Mesodermal cell (in vitro differentiated cells): ENCODE data around the gene COX18.

Source experiments
- H3K27ac ChIP-seq: 2 replicates; pipeline ENCODE4 v1.7.0; 2013; ENCODE audit warnings: mild to moderate bottlenecking, low read depth, low read length, moderate library complexity; ENCODE audit not compliant: severe bottlenecking
- H3K36me3 ChIP-seq: 2 replicates; pipeline ENCODE4 v1.7.1; 2013; ENCODE audit warnings: mild to moderate bottlenecking, low read length, moderate library complexity; ENCODE audit not compliant: control insufficient read depth, insufficient read depth
- H3K4me1 ChIP-seq: one replicate; pipeline ENCODE4 v1.7.1; 2013; ENCODE audit warnings: mild to moderate bottlenecking, low read length; ENCODE audit not compliant: insufficient read depth, control insufficient read depth, poor library complexity, severe bottlenecking
- H3K4me3 ChIP-seq: 2 replicates; pipeline ENCODE4 v1.7.0; 2013; ENCODE audit warnings: low read length, control low read depth, mild to moderate bottlenecking; ENCODE audit not compliant: insufficient read depth, poor library complexity, severe bottlenecking; ENCODE audit errors: extremely low read depth
- H3K9me3 ChIP-seq: 2 replicates; pipeline ENCODE4 v1.7.1; 2013; ENCODE audit warnings: mild to moderate bottlenecking, low read length, moderate library complexity; ENCODE audit not compliant: control insufficient read depth
- WGBS, 2 experiments: methylation state at CpG; one replicate each; pipeline ENCODE4 v1.1.5; 2013; ENCODE audit warnings: missing lambda C conversion rate in 2 of 2; ENCODE audit not compliant: insufficient coverage in 2 of 2; 5-methylcytosine and 5-hydroxymethylcytosine counted together

COX18 gene

GRCh38 chr4:73086095-73086868, 16.8 kb upstream of the COX18 start:
- H3K4me1 ChIP-seq: no peaks in the 10 kb centered on the region
- 85 to 100% methylated on average over 1 to 2 of the region's 6 CpGs for WGBS, 2 experiments
- H3K27ac ChIP-seq: no peak overlapping the region
- no peaks in the 10 kb centered on the region for H3K9me3 ChIP-seq
- H3K4me3 ChIP-seq: no peak overlapping the region
- H3K36me3 ChIP-seq: peaks cover 61% of the 10 kb centered on the region

DNA sequence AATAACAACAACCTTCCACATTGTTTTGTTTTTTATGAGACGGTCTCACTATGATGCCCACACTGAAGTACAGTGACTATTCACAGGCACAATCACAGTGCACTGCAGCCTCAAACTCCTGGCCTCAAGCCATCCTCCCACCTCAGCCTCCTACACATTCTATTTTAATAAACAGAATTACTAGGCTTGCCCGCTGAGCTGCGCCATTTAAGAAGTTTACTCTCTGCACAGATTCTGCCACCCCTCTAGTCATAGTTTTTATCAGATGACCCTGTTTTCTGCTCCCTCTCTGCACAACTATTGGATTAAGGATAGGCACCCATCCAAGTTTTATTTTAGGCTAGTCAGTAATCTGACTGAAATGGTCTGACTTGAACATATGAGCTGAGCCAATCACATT, 11.3 kb upstream of the COX18 start:
- Histone ChIP-seq H3K9me3 (no peaks in the 10 kb centered on the region), H3K27ac (no peak overlapping the region), H3K4me3 (no peak overlapping the region), H3K36me3 (peaks cover 76% of the 10 kb centered on the region), H3K4me1 (no peaks in the 10 kb centered on the region)
- 97% methylated on average over 3 of the region's 3 CpGs for WGBS, 2 experiments

- no peak overlapping the region for H3K4me3 ChIP-seq
- peaks cover 49% of the 10 kb centered on the region for H3K36me3 ChIP-seq
- no peak overlapping the region for H3K27ac ChIP-seq
- no peaks in the 10 kb centered on the region for H3K4me1 ChIP-seq
- H3K9me3 ChIP-seq: no peaks in the 10 kb centered on the region
- 100% methylated on average over 1 of the region's 3 CpGs for WGBS, 2 experiments
Measured at GRCh38 chr4:73075832-73076231, 6.3 kb upstream of the COX18 start.

DNA sequence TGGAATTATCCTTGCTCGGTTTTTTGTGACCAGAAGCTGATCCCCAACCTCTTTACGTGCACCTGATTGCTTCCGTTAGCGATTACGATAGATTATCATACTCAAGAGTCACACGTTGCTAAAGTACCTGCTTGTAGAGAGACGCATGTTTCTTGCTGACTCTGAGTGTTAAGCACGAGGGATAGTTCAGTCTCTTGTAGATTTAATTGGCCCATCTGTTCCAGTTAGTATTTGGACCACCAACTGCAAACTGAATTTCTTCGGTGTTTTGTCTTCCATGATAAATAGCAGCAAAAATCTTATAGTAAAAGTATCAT, 516 bp upstream of the COX18 start:
- H3K9me3 ChIP-seq: no peaks in the 10 kb centered on the region
- H3K4me3 ChIP-seq: peak overlapping the region; percentile 77
- H3K36me3 ChIP-seq: peaks cover 22% of the 10 kb centered on the region
- peak overlapping the region; percentile 96 for H3K27ac ChIP-seq
- WGBS, 2 experiments: 33 to 35% methylated on average over 8 of the region's 9 CpGs
- H3K4me1 ChIP-seq: peaks cover 7% of the 10 kb centered on the region

DNA sequence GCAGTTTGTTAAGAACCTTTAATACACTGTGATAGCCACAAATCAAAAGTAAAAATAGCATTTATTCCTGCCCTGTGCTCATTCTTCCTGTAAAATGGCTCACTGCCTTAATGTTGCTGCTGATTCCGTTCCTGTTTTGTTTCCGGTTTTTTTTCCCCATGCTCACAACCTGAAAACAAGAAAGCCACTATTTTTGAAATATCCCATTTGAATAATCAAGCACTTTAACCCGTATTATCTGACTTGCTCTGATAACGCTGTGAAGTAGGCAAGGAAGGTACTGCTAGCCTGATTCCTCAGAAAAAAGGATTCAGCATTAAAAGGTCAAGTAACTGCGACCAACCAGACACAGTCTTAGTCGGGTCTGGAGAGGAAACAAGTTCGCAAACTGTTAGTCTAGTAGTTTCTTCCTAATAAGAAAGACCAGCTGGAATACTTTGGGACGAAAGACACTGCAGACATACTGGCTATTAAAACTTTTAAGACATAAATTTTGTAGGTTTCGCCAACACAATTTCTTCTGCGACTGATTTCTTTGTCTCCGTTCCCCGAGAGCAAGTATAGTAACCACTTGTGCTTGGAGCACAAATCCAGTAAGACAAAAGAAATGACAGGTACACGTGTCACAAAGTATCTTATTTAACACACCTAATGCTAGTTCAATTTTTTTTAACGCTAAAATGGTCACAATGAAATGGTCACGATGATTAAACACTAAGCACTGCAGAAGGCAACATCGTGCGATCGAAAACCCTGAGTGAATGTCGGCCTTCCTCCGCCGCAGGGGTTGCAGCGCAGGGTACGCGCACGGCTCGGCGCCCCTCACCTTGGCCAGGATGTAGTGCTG, 802 bp downstream of the COX18 start:
- Histone ChIP-seq H3K27ac (peak overlapping the region; percentile 96), H3K4me3 (peak overlapping the region; percentile 77), H3K36me3 (peaks cover 28% of the 10 kb centered on the region), H3K9me3 (no peaks in the 10 kb centered on the region), H3K4me1 (peaks cover 7% of the 10 kb centered on the region)
- 2% methylated on average over 24 to 25 of the region's 27 CpGs for WGBS, 2 experiments

DNA sequence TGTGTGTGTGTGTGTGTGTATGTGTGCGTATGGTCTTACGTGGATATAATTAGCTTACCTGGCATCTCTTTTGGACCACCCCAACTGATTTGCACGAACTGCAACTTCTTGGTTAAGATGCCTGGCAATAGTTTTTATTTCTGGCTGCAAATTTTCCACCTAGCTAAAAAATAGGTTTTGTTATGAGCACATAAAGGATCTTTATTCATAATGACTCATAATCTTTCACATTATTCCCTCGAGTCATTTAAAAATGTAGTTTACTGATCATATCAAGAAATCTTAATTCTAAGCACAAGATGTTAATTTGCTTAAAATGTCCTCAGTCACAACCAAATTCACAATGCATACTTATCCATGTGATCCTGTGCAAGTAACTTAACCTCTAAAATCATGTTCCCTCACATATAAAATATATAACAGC, 1.5 kb downstream of the COX18 start:
- Histone ChIP-seq H3K9me3 (no peaks in the 10 kb centered on the region), H3K36me3 (peaks cover 34% of the 10 kb centered on the region), H3K4me1 (peaks cover 7% of the 10 kb centered on the region), H3K27ac (peak overlapping the region; percentile 96), H3K4me3 (peak overlapping the region; percentile 77)
- WGBS, 2 experiments: no CpG with 5 or more reads among the region's 4 CpGs

GRCh38 chr4:73066928-73067327, 2.6 kb downstream of the COX18 start:
- 100% methylated on average over 1 of the region's 2 CpGs; no CpG with 5 or more reads in 1 of the 2 experiments for WGBS, 2 experiments
- peaks cover 7% of the 10 kb centered on the region for H3K4me1 ChIP-seq
- H3K27ac ChIP-seq: no peak overlapping the region
- no peaks in the 10 kb centered on the region for H3K9me3 ChIP-seq
- peaks cover 40% of the 10 kb centered on the region for H3K36me3 ChIP-seq
- H3K4me3 ChIP-seq: no peak overlapping the region

GRCh38 chr4:73066445-73066844, 3.1 kb downstream of the COX18 start:
- H3K4me1 ChIP-seq: peaks cover 7% of the 10 kb centered on the region
- H3K9me3 ChIP-seq: no peaks in the 10 kb centered on the region
- H3K4me3 ChIP-seq: no peak overlapping the region
- H3K36me3 ChIP-seq: peaks cover 41% of the 10 kb centered on the region
- no peak overlapping the region for H3K27ac ChIP-seq
- 94% methylated on average over 2 of the region's 3 CpGs; no CpG with 5 or more reads in 1 of the 2 experiments for WGBS, 2 experiments

DNA sequence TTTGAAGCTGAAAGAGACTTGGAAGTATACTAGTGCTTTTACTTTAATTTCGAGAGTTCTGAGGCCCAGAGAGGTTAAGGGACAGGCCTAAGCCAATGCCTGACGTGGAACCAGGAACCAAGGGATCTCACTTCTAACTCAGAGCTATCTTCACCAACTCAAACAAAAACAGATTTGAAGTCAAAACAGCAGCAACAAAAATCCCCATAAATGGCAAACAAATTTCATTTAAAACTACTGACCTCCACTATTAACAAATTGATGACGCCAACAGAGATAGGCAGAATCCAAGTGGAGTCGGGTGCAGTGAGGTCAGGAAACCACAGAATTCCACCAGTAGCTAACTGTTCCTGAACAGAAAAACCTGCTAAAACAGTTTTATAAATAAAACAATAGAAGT, 5.0 kb downstream of the COX18 start:
- H3K36me3 ChIP-seq: peaks cover 59% of the 10 kb centered on the region
- H3K9me3 ChIP-seq: no peaks in the 10 kb centered on the region
- peaks cover 7% of the 10 kb centered on the region for H3K4me1 ChIP-seq
- no peak overlapping the region for H3K4me3 ChIP-seq
- 100% methylated on average over 2 to 3 of the region's 4 CpGs for whole genome bisulfite sequencing, 2 experiments
- H3K27ac ChIP-seq: no peak overlapping the region

- Histone ChIP-seq H3K9me3 (no peaks in the 10 kb centered on the region), H3K4me3 (no peak overlapping the region), H3K36me3 (peaks cover 47% of the 10 kb centered on the region), H3K27ac (no peak overlapping the region), H3K4me1 (no peaks in the 10 kb centered on the region)
- 86 to 100% methylated on average over 1 of the region's 2 CpGs for WGBS, 2 experiments
Measured at GRCh38 chr4:73055241-73055897, 14.1 kb downstream of the COX18 start.
